Activated CD8-positive, alpha-beta T cell treated with anti-CD3 and anti-CD28 coated beads for 36 hours (primary cell): ENCODE measurements around the gene NRXN3. TPM values are rescaled to one million over a fixed set of nuclear protein-coding genes. Genes with fewer than 3 reads are reported as not detected.

ENCODE experiments used
- ATAC-seq: fragments of 200-7000 bp; cut with Tn5 transposase; one replicate; pipeline ENCODE4 v1.10.0; 2021; ENCODE audit warnings: mild to moderate bottlenecking, moderate library complexity
- CTCF ChIA-PET: fragments of 350-600 bp; sonication (Branson Sonifier 250); formaldehyde crosslinking; loops from one replicate; lab custom pipeline; 2021; ENCODE audit warnings: antibody characterized with exemption; lab: Charles Lee
- POLR2A ChIA-PET: fragments of 350-600 bp; sonication (Branson Sonifier 250); formaldehyde crosslinking; loops from one replicate; lab custom pipeline; 2021; ENCODE audit warnings: antibody characterized with exemption; lab: Charles Lee
- DNase-seq: peaks from one replicate; pipeline ENCODE4 v3.0.0-alpha.2; 2020
- H3K27ac Mint-ChIP-seq: one replicate; pipeline ENCODE4 v1.8.0; 2021; ENCODE audit warnings: mild to moderate bottlenecking, mixed read lengths
- H3K27me3 Mint-ChIP-seq: one replicate; pipeline ENCODE4 v1.8.0; 2021; ENCODE audit warnings: mixed read lengths
- H3K36me3 Mint-ChIP-seq: one replicate; pipeline ENCODE4 v1.8.0; 2021; ENCODE audit warnings: low read depth, mixed read lengths
- H3K4me1 Mint-ChIP-seq: one replicate; pipeline ENCODE4 v1.8.0; 2021; ENCODE audit warnings: low read depth, mixed read lengths
- H3K4me3 Mint-ChIP-seq: one replicate; pipeline ENCODE4 v1.8.0; 2021; ENCODE audit warnings: mild to moderate bottlenecking, moderate library complexity, mixed read lengths
- H3K9me3 Mint-ChIP-seq: one replicate; pipeline ENCODE4 v1.8.0; 2021; ENCODE audit warnings: mixed read lengths
- CTCF ChIP-seq: fragments of 200-600 bp; IDR thresholded peaks from one replicate; pipeline ENCODE4 v1.8.0; 2022; ENCODE audit warnings: antibody characterized with exemption, mild to moderate bottlenecking
- intact Hi-C: fragments of 100-400 bp; cut with micrococcal nuclease; formaldehyde crosslinking; loops from one replicate; pipeline ENCODE4 v1.10.0; 2022
- total RNA-seq, 2 experiments: library from RNA; stranded (reverse); gene quantifications; one replicate each; pipeline ENCODE4 v1.2.3, GENCODE V29; 2021

The NRXN3 gene
- total RNA-seq, 2 experiments from 2014 or later: not detected

DNA sequence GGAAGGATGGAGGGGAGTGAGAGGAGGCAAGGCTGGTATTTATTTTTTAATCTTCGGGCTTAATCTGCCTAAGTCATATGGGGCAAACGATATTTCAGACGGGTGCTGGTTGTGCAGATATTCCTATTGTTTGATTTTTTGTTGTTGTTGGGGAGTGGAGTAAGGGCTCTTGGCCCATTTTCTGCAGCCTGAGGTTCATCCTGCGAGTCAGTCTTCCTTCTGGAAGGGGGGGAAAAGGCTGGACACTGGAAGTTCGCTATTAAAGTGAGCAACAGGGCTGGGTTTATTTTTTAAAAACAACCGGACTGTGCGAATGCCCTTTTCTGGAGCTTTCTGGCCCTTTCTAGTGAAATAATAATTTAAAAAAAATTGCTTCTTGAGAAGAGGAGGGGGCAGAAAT is 2.3 kb downstream of the NRXN3 start:
- DNase-seq (no peak), ATAC-seq (no peak)
- no peak for TF ChIP-seq CTCF
- Mint-ChIP-seq H3K9me3 (no peaks in the 10 kb centered on the region), H3K4me3 (no peak overlapping the region), H3K27ac (no peak overlapping the region), H3K4me1 (no peaks in the 10 kb centered on the region), H3K36me3 (no peaks in the 10 kb centered on the region), H3K27me3 (peaks cover 1% of the 10 kb centered on the region)
- ChIA-PET POLR2A (interaction anchor here (1.1 kb wide), 1 partner anchor 10 kb away, joined by 3 read pairs; no protein-coding TSS in a partner anchor), CTCF (no interaction called here)
- intact Hi-C loops: no loop called here

DNA sequence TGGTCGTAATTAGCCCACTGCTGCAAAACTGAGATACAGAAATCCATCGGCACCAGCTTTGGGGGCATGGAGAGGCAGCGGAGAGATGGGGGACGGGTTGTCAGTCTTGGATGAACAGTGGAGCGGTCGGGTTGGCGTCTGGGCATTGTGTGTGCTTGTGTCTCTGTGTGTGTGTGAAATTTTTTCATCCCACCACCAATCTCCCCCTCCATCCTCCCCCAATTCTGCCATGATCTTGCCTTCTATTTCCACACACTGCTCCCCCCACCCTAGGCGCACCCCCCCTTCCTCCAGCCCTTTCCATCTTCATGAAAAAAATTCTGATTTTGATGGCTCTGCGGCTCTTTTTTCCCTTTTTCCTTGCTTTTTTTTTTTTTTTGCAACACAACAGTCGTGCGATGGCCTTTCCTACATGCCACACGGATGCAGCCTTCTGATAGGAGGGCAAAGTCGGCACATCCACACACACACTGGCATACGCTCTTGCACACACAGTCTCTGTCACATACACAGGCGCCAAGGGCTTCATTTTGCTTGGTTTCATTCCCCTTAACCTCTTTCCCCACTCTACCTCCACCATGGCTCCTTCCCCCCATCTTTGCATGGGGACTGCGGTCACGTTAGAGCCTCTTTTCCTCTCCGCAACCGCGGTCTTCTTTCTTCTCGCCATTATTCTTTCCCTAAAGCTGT is 3.3 kb downstream of the NRXN3 start:
- no peak for TF ChIP-seq CTCF
- DNase-seq: no peak
- POLR2A ChIA-PET: no interaction called here
- CTCF ChIA-PET: no interaction called here
- Mint-ChIP-seq H3K9me3 (no peaks in the 10 kb centered on the region), H3K4me1 (no peaks in the 10 kb centered on the region), H3K4me3 (no peak overlapping the region), H3K27ac (no peak overlapping the region), H3K36me3 (no peaks in the 10 kb centered on the region), H3K27me3 (peaks cover 1% of the 10 kb centered on the region)
- no peak for ATAC-seq
- intact Hi-C loops: no loop called here

- no peak overlapping the region for H3K27ac Mint-ChIP-seq
- TF ChIP-seq CTCF: no peak
- H3K9me3 Mint-ChIP-seq: no peaks in the 10 kb centered on the region
- H3K4me1 Mint-ChIP-seq: no peaks in the 10 kb centered on the region
- no peaks in the 10 kb centered on the region for H3K36me3 Mint-ChIP-seq
- ATAC-seq: no peak
- no peak for DNase-seq
- CTCF ChIA-PET: no interaction called here
- POLR2A ChIA-PET: no interaction called here
- intact Hi-C loops: no loop called here
- no peak overlapping the region for H3K4me3 Mint-ChIP-seq
- peaks cover 1% of the 10 kb centered on the region for H3K27me3 Mint-ChIP-seq
These were observed 5.2 kb downstream of the NRXN3 start for GRCh38 chr14:78175412-78175811.

GRCh38 chr14:78178071-78178470 is 7.9 kb downstream of the NRXN3 start:
- no peak for TF ChIP-seq CTCF
- Mint-ChIP-seq H3K4me3 (no peak overlapping the region), H3K27ac (no peak overlapping the region), H3K4me1 (no peaks in the 10 kb centered on the region), H3K36me3 (no peaks in the 10 kb centered on the region), H3K9me3 (no peaks in the 10 kb centered on the region), H3K27me3 (no peaks in the 10 kb centered on the region)
- no peak for DNase-seq
- ChIA-PET POLR2A (no interaction called here), CTCF (no interaction called here)
- ATAC-seq: no peak
- intact Hi-C loops: no loop called here

GRCh38 chr14:78178971-78179370 is 8.8 kb downstream of the NRXN3 start:
- ChIA-PET POLR2A (no interaction called here), CTCF (no interaction called here)
- ATAC-seq (no peak), DNase-seq (no peak)
- no peak overlapping the region for H3K4me3 Mint-ChIP-seq
- no peak overlapping the region for H3K27ac Mint-ChIP-seq
- intact Hi-C loops: no loop called here
- H3K27me3 Mint-ChIP-seq: peaks cover 2% of the 10 kb centered on the region
- H3K9me3 Mint-ChIP-seq: no peaks in the 10 kb centered on the region
- no peaks in the 10 kb centered on the region for H3K4me1 Mint-ChIP-seq
- no peak for TF ChIP-seq CTCF
- no peaks in the 10 kb centered on the region for H3K36me3 Mint-ChIP-seq
